GM21390 (cell line): Measurements from ENCODE around the gene POLDIP3.
"Not testable (repeated sequence)": the region's sequence is repeated elsewhere in the genome, so short reads cannot be mapped to it uniquely, and the experiment has no call there.

Experiments
- ATAC-seq: cut with Tn5 transposase; IDR thresholded peaks from one replicate; pipeline ENCODE4 v1.9.1; 2021; ENCODE audit not compliant: unreplicated experiment

The POLDIP3 gene

GRCh38 chr22:42587588-42588175 lies 27.0 kb downstream of the POLDIP3 start:
- no peak for ATAC-seq

- no peak for ATAC-seq
Observed at GRCh38 chr22:42586381-42586780, 28.3 kb downstream of the POLDIP3 start.

DNA sequence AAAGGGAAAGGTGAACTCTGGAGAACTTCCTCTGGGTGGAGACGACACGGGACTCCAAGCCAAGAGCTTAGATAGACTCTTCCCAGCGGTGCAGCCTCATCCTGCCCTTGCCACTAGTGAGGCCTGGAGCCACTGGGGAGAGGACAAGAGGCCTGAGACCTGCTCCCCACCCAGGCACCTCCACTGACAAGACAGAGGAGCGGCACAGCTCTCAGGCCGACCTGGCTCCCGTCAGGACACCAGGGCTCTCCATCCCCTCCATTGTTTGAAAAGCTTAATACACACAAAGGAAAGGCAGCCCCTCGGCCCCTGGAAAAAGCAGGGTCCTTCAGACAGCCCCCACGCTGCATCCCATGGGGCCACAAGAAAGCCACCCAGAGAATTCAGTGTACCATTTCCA lies 29.6 kb downstream of the POLDIP3 start:
- no peak for ATAC-seq

DNA sequence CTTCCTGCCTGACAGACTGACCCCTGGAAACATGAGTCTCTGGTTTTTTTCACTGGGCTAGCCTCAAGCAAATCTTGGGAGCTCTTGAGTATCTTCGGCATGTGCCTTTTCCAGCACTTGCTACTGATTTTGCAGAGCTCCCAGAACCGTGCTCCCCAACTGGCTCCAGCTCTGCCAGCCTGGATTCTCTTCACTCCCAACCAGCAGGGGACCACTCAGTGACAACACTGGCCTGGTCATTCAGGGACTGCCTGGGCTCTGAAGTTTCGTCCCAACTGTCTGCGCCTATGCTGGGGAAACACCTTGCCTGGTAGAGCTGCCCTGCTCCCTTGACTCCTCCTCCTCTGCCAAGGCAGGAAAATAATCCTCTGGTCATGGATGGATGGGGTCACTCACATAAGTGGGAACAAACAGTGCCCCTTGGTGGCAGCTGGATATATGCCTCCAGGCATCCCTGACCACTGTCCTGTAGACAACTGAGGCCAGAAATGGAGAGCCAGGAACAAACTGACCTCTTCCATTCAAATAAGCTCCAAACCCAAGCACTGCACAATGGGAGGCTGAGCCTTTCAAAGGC lies 30.2 kb downstream of the POLDIP3 start:
- ATAC-seq = no peak

DNA sequence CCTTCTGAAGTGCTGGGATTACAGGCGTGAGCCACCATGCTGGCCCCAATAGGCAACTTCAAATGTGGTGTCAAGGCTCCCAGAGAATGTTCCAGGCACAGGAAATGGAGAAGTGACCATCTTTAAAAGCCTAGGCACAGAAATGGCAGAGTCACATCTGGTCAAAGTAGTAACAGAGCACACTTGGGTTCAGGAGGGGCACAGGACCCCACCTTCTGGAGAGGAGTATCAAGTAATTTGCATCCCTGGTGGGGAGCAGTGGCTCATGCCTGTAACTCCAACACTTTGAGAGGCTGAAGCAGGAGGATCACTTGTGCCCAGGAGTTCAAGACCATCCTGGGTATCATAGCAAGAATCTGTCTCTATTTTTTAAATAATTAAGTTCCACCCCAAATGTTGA lies 31.7 kb downstream of the POLDIP3 start:
- ATAC-seq = no peak

- peak; percentile 70 for ATAC-seq
Observed at GRCh38 chr22:42581762-42582716, 32.6 kb downstream of the POLDIP3 start.

DNA sequence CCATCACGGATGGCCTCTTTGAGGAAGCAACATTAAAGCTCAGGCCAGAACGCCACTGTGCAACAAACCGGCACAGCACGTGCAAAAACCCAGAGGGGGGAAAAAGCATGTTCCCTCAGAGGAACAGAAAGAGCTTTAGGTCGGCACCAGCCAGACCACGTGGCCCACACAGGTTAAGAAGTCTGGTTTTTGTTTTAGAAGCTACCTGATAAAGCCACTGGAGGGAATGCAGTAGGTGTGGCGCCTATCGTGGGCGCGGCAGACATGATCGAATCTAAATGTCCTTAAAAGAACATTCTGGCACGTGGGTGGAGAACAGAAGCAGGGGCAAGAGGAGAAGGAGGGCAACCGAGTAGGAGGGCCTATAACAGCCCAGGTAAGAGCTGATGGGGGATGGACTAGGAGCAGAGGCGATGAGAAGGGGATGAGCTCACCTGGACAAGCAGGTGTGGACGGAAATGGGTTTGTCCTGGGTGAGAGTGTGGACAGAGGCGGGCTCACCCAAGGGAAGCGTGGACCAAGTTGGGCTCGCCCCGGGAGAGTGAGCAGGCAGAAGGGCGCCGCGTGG lies 33.4 kb downstream of the POLDIP3 start:
- peak; percentile 17 for ATAC-seq

GRCh38 chr22:42580040-42580439 lies 34.6 kb downstream of the POLDIP3 start:
- not testable (repeated sequence) for ATAC-seq

- no peak for ATAC-seq
Observed at GRCh38 chr22:42577623-42578240, 37.0 kb downstream of the POLDIP3 start.

DNA sequence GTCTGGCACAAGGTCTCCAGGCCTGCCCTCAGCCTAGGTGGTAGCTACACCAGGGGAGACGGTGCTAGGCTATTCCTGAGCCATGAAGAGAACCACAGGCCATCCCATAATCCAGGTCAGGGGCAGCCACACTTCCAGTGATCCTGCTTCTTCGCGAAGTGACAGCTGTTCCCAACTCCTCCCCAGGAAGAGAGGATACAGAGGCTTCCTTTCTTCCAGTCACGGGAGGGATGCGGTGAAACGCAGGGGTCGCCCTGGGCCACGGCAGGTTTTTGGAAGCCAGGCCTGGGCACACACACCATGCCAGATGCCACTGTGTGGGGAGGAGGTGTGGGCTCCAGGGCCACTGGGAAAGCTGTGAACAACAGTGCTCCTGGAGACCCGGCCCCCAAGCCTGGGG lies 37.5 kb downstream of the POLDIP3 start:
- ATAC-seq = not testable (repeated sequence)

DNA sequence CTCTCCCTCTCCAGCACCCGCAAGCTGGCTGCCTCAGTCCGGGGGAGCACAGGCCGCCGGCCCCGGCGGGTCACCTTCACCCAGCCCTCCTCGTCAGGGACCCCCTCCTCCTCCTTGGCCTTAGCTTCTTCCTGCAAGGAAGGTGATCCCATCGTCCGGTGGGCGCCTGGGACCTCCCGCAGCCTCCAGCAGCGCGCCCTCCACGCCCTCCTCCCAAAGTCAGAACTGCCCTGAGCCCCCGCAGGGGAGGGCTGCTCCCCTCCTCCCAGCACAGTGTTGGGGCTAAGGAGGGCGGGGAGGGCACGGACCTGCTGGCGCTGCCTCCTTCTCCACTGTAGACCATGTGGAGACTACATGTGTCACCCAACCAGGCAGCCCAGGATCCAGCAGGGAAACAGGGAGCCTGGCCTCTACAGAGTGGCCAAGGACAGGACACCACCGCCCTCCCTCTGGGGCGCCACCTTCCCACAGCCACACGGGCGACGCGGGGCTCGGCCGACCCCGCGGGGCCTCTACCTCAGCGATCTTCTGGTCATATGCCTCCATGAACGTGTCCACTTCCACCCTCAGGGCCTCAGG lies 38.6 kb downstream of the POLDIP3 start:
- ATAC-seq = not testable (repeated sequence)

DNA sequence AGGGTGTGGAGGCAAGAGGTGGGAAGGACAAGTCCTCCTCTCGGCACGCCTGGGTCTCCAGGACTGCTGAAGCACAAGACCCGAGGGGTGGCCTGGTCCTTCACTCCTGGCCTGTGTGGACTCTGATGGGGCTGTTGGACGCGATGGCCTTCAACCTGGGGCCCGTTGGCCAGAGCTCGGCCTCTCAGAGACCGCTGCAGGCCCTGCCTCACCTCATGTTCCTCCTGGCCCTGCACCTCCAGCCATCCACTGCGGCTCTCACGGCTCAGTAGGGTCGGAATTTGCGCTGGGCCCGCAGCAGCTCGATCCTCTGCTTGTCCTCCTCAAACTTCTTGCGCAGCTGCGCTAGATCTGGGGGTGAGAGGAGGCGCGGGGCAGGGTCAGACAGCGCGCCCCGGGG lies 40.2 kb downstream of the POLDIP3 start:
- ATAC-seq = not testable (repeated sequence)

DNA sequence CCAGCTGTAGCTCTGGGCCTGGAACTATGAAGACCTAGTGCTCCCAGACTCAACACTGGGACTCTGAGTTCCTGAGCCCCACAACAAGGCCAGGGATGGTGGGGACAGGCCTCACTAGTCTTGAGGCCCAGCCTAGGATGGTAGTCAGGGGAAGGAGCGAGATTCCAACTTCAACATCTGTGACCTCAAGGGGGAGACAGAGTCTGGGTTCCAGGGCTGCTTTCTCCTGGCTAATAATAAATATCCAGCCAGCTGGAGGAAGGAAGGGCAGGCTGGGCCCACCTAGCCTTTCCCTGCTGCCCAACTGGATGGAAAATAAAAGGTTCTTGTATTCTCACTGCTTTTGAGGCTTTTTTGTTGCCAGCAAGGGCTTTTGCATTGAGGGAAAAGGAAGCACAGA lies 40.6 kb downstream of the POLDIP3 start:
- ATAC-seq = not testable (repeated sequence)

GRCh38 chr22:42571068-42571467 lies 43.6 kb downstream of the POLDIP3 start:
- ATAC-seq = not testable (repeated sequence)

DNA sequence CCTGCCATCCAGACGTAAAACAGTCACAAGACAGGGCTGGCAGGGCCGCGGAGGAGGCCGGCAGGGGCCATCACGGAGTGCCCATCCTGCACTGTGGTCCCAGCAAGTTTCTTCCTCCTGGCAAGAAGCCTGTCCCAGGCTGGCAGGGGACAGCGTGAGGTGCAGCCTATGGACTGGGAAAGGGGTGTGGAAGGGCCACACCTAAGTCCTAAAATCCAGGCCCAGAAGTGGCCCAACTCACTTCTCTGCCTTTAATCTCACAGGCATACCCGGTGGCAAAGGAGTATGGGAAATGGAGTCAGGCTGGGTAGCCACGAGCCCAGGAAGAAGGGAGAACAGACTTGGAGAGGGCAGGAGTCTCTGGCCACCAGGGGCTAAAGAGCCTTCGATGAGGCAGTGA lies 44.1 kb downstream of the POLDIP3 start:
- ATAC-seq = not testable (repeated sequence)

DNA sequence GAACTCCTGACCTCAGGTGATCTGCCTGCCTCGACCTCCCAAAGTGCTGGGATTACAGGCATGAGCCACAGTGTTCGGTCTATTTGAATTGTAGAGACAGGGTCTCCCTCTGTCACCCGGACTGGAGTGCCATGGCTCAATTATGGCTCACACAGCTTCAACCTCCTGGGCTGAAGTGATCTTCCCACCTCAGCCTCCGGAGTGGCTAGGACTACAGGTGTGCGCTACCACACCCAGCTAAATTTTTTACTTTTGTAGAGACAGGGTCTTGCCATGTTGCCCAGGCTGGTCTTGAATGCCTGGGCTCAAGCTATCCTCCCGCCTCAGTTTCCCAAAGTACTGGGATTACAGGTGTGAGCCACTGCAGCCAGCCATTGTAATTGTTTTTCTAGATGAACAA lies 46.7 kb downstream of the POLDIP3 start:
- ATAC-seq = not testable (repeated sequence)

DNA sequence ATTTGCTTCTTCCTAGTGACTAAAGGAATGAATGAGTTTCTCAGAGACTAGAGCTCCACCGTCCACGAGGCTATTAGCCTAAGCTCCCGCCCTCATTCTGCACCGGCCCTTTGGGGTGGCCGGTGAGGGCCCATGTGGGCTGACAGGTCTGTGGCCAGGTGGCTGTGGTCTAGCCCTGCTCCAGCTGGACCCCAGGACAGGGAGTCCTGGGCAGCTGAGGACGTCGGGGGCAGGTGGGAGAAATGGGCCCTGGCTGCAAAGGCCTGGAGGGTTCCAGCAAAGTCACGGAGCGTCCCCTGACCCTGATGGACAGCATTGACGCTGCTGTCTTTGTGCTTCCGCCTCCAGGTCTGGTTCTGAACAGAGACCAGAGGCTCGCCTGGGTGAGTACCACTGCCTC lies 48.7 kb downstream of the POLDIP3 start:
- ATAC-seq = no peak

DNA sequence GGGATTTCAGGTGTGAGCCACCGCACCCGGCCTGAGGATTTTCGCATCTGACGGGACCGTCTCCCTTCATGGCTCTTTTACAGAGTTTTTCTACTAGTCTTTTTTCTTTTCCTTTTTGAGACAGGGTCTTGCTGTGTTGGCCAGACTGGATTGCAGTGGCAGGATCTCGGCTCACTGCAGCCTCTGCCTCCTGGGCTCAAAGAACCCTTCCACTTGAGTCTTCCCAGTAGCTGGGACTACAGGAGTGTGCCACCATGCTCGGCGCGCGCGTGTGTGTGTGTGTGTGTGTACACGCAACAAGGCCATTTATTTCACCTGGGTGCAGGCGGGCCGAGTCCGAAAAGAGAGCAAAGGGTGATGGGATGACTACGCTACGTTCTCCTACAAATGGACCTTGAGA lies 50.0 kb downstream of the POLDIP3 start:
- ATAC-seq = no peak

GRCh38 chr22:42563943-42564342 lies 50.7 kb downstream of the POLDIP3 start:
- ATAC-seq = not testable (repeated sequence)

DNA sequence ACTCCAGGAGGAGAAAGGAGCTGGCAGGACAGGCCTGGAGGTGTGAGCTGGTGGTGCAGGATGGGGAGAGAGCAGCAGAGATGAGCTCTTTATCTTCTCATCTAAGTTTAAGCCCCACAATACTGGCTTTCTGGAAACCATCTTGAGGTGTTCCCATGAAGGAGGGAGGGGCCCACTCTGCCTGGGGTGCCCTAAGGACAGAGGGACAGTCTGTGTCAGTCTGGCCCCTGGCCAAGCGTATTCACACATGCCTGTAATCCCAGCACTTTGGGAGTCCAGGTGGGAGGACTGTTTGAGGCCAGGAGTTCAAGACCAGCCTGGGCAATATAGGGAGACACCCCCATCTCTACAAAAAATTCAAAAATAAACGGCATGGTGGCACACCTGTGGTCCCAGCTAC lies 52.0 kb downstream of the POLDIP3 start:
- ATAC-seq = no peak

DNA sequence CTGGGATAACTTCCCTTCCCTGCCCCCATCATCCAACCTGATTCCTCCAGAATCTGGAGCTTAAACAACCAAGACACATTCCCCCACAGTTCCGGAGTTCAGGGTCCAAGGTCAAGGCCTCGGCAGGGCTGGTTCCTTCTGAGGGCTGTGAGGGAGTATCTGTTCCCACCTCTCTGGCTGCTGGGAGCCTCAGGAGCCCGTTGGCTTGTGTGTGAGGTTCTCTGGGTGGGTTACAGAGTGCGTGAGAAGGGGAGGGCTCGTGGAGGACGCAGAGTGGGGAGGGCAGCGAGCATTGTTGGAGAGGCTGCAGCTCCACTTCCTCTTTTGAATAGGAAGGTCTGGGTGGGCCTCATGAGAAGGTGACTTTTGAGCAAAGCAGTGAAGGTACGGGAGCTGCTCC lies 52.4 kb downstream of the POLDIP3 start:
- ATAC-seq = no peak
